ENCODE data around the gene KCNQ1OT1. TPM values are rescaled to one million over a fixed set of nuclear protein-coding genes. Genes with fewer than 3 reads are reported as not detected.

The KCNQ1OT1 gene
- total RNA-seq, 1 experiment from 2014 or later, result 1.2 TPM

- Histone ChIP-seq H3K79me1 (ENCODE audit: insufficient read depth, low read depth, low read length, poor library complexity, severe bottlenecking) (no peaks in the 10 kb centered on the region), H3K4me1 (ENCODE audit: insufficient read depth, low read length) (no peaks in the 10 kb centered on the region), H2BK5ac (ENCODE audit: insufficient read length, low read length) (no peak overlapping the region), H4K20me1 (ENCODE audit: control insufficient read depth, insufficient read depth, insufficient read length) (no peaks in the 10 kb centered on the region), H3K23me2 (ENCODE audit: insufficient read length, low read depth, low read length, poor library complexity, severe bottlenecking) (no peaks in the 10 kb centered on the region), H3K9ac (ENCODE audit: extremely low read depth, insufficient read length, low read length) (no peak overlapping the region), H3K9me3 (ENCODE audit: control insufficient read depth, low read depth, low read length) (no peaks in the 10 kb centered on the region), H3K18ac (ENCODE audit: insufficient read length, low read depth, low read length) (no peak overlapping the region), H2AK5ac (ENCODE audit: insufficient read length, low read length) (no peak overlapping the region), H3K23ac (ENCODE audit: insufficient read length, low read depth, low read length) (no peak overlapping the region), H3K79me2 (ENCODE audit: insufficient read depth, low read length) (no peaks in the 10 kb centered on the region), H3T11ph (ENCODE audit: low read length) (no peak overlapping the region), H4K8ac (replicated peaks; ENCODE audit: insufficient read length, low read depth, low read length) (no peak overlapping the region), H3K27ac (ENCODE audit: insufficient read length, low read depth, low read length) (no peak overlapping the region), H2BK20ac (ENCODE audit: low read depth, low read length, poor library complexity, severe bottlenecking) (no peak overlapping the region), H3K4me2 (ENCODE audit: insufficient read depth, insufficient read length, low read length) (no peak overlapping the region), H2AFZ (ENCODE audit: low read length) (no peak overlapping the region), H3K56ac (ENCODE audit: insufficient read length, low read depth, low read length) (no peak overlapping the region), H3K14ac (ENCODE audit: insufficient read depth, low read length) (no peak overlapping the region; the same call in 1 of the 2 replicates), H2BK15ac (ENCODE audit: low read depth, low read length) (no peak overlapping the region), H2BK12ac (ENCODE audit: insufficient read length, low read depth, low read length) (no peak overlapping the region), H4K91ac (ENCODE audit: insufficient read length, low read depth, low read length) (no peak overlapping the region), H3K4ac (ENCODE audit: low read depth, low read length) (no peak overlapping the region), H4K5ac (ENCODE audit: insufficient read length, low read depth, low read length) (no peak overlapping the region), H2BK120ac (ENCODE audit: low read depth, low read length, poor library complexity, severe bottlenecking) (no peak overlapping the region), H3K27me3 (ENCODE audit: insufficient read depth, low read length) (no peaks in the 10 kb centered on the region)
- Mint-ChIP-seq H3K4me3 (no peak overlapping the region; a peak in 1 of 5 replicates), H3K36me3 (ENCODE audit: insufficient read depth in 1 of 3, low read depth in 3 of 3) (no peaks in the 10 kb centered on the region; a peak in 2 of 7 replicates), H3K27ac (no peak overlapping the region; a peak in 1 of 7 replicates), H3K9me3 (peaks cover 2 to 3% of the 10 kb centered on the region in 2 experiments; a peak in 3 of 5 replicates), H3K4me1 (peaks cover 0 to 11% of the 10 kb centered on the region in 2 experiments; a peak in 2 of 4 replicates), H3K27me3 (ENCODE audit: low read depth) (peaks cover 88% of the 10 kb centered on the region)
- no peak for TF ChIP-seq CTCF (conservative IDR thresholded peaks at IDR 0.05)
- no CpG with 5 or more reads among the region's 5 CpGs for WGBS (ENCODE audit: extremely low coverage, insufficient read length, low lambda C conversion rate)
- DNase-seq, result no peak
These were observed 38.1 kb upstream of the KCNQ1OT1 start for GRCh38 chr11:2737866-2738265.
